HepG2 (cell line): ENCODE results near the gene SSBP4. TPM values are rescaled to one million over a fixed set of nuclear protein-coding genes. Genes with fewer than 3 reads are reported as not detected.

Experiments used
- MBD4 ChIP-seq: IDR thresholded peaks from 2 replicates; pipeline ENCODE4 v1.6.1; 2012; ENCODE audit warnings: low read length, inconsistent platforms, borderline replicate concordance
- MYNN ChIP-seq: sonication (generic); formaldehyde crosslinking; IDR thresholded peaks from 2 replicates; pipeline ENCODE4 v1.4.0; 2020; ENCODE audit warnings: mild to moderate bottlenecking, low read depth, missing genetic modification reagents
- NCOA2 ChIP-seq: sonication (generic); formaldehyde crosslinking; IDR thresholded peaks from 2 replicates; pipeline ENCODE4 v1.8.0; 2022; ENCODE audit warnings: inconsistent platforms
- SCMH1 ChIP-seq: sonication (generic); formaldehyde crosslinking; IDR thresholded peaks from 2 replicates; pipeline ENCODE4 v1.9.0; 2021; ENCODE audit warnings: missing genetic modification reagents, mild to moderate bottlenecking, borderline replicate concordance
- SMARCC2 ChIP-seq: fragments of 450-650 bp; IDR thresholded peaks from 2 replicates; pipeline ENCODE4 v1.6.1; 2017; ENCODE audit warnings: antibody characterized with exemption, mild to moderate bottlenecking
- TEAD3 ChIP-seq: optimal IDR thresholded peaks from 2 replicates; pipeline ENCODE3; 2016; ENCODE audit warnings: borderline replicate concordance
- ZFP1 ChIP-seq: IDR thresholded peaks from 2 replicates; pipeline ENCODE4 v1.6.1; 2016
- ZKSCAN1 ChIP-seq: fragments of 150-350 bp; IDR thresholded peaks from 2 replicates; pipeline ENCODE4 v1.6.1; 2014; ENCODE audit warnings: low read length
- ZMAT3 ChIP-seq: sonication (generic); formaldehyde crosslinking; conservative IDR thresholded peaks from 2 replicates; pipeline ENCODE4 v1.7.0; 2021; ENCODE audit warnings: missing genetic modification reagents
- ZNF20 ChIP-seq: sonication (generic); formaldehyde crosslinking; IDR thresholded peaks from 2 replicates; pipeline ENCODE4 v1.4.0; 2020; ENCODE audit warnings: mild to moderate bottlenecking, moderate library complexity, missing genetic modification reagents
- ZNF460 ChIP-seq: sonication (generic); formaldehyde crosslinking; IDR thresholded peaks from 2 replicates; pipeline ENCODE4 v1.5.1; 2020; ENCODE audit warnings: missing genetic modification reagents, mild to moderate bottlenecking, borderline replicate concordance
- ZNF737 ChIP-seq: sonication (generic); formaldehyde crosslinking; IDR thresholded peaks from 2 replicates; pipeline ENCODE4 v1.5.0; 2020; ENCODE audit warnings: missing genetic modification reagents, mild to moderate bottlenecking, borderline replicate concordance
- ZNF841 ChIP-seq: sonication (generic); formaldehyde crosslinking; IDR thresholded peaks from 2 replicates; pipeline ENCODE4 v1.8.1; 2023; ENCODE audit warnings: missing genetic modification reagents, borderline replicate concordance
- ZNF891 ChIP-seq: sonication (generic); formaldehyde crosslinking; IDR thresholded peaks from 2 replicates; pipeline ENCODE4 v1.5.0; 2020; ENCODE audit warnings: mild to moderate bottlenecking, missing genetic modification reagents
- ZSCAN9 ChIP-seq: IDR thresholded peaks from 2 replicates; pipeline ENCODE4 v1.6.1; 2016; ENCODE audit warnings: borderline replicate concordance
- polyA plus RNA-seq, 8 experiments: library from polyadenylated mRNA; depleted of rRNA in 3 of 8; stranded (reverse) in 7 of 8; unstranded in 1 of 8; fragments of >200 nt; fragmentation: Illumina TruSeq in 4 of 8; extraction: Trizol in 4 of 8; gene quantifications; 2 replicates each; pipeline versions ENCODE4 v1.2.1 to v1.2.3, GENCODE V29; 2011 to 2016; ENCODE audit warnings: low read depth in 4 of 8, missing spikeins in 1 of 8, mixed read lengths in 1 of 8; ENCODE audit not compliant: insufficient read depth in 1 of 8
- total RNA-seq, 5 experiments: library from RNA; depleted of rRNA; stranded (reverse); fragments of >200 nt; fragmentation: Illumina TruSeq; extraction: Trizol; gene quantifications; 2 replicates each; pipeline ENCODE4 v1.2.3, GENCODE V29; 2016; ENCODE audit warnings: low read depth in 1 of 5
- TF ChIP-seq, protein P1 (sequence below): sonication (generic); formaldehyde crosslinking; conservative IDR thresholded peaks from 2 replicates; pipeline ENCODE4 v1.4.0; 2020; ENCODE audit warnings: missing genetic modification reagents
- TF ChIP-seq, protein P2 (sequence below): sonication (generic); formaldehyde crosslinking; IDR thresholded peaks from 2 replicates; pipeline ENCODE4 v1.4.0; 2020; ENCODE audit warnings: low read depth, mild to moderate bottlenecking, missing genetic modification reagents
- TF ChIP-seq, protein P3 (sequence below): sonication (generic); formaldehyde crosslinking; IDR thresholded peaks from 2 replicates; pipeline ENCODE4 v1.4.0; 2020; ENCODE audit warnings: missing genetic modification reagents, borderline replicate concordance
- TF ChIP-seq, protein P4 (sequence below): sonication (generic); formaldehyde crosslinking; IDR thresholded peaks from 2 replicates; pipeline ENCODE4 v1.4.0; 2020; ENCODE audit warnings: mild to moderate bottlenecking, missing genetic modification reagents
- TF ChIP-seq, protein P5 (sequence below): sonication (generic); formaldehyde crosslinking; IDR thresholded peaks from 2 replicates; pipeline ENCODE4 v1.5.0; 2020; ENCODE audit warnings: mild to moderate bottlenecking, missing genetic modification reagents

SSBP4 gene
- total and polyA plus RNA-seq, 2 of the 13 experiments (the other 11 are each of a cell fraction or from before 2014, with no cell fraction given) = 20.8 to 39.5 TPM

DNA sequence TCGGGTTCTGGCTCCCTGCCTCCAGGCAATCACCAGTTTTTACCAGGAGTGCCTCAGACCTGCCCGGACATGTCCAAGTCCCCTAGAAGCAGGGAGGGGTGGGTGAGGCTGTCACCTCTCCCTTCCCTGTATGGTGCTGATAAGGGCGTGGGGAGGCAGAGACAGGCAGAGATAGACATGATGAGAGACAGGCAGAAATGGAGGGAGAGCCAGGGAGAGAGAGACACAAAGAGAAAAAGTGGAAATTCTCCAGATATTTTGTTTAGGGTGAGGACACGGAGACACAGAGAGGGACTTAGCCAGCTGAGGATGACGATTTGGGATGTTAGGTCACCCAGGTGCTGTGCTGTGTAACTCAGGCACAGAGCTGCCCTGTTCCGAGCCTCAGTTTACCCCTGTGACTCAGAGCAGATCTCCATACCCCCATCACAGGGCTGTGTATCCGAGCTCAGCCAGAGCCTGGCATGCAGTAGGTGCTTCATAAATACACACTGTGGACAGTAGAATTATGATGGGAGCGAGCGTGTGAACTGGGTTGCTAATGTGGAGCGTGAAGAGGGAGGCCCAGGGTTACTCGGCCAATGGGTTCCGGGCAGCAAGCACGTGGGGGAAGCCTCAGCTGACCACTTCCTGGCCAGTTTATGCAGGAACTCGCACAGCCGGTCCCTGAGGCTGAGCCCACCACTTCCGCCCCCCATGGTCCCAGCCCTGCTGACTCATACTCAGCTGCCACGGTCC lies 45.1 kb upstream of the SSBP4 start (continued):
- TF ChIP-seq, protein P1, sequence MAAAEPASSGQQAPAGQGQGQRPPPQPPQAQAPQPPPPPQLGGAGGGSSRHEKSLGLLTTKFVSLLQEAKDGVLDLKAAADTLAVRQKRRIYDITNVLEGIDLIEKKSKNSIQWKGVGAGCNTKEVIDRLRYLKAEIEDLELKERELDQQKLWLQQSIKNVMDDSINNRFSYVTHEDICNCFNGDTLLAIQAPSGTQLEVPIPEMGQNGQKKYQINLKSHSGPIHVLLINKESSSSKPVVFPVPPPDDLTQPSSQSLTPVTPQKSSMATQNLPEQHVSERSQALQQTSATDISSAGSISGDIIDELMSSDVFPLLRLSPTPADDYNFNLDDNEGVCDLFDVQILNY (CRISPR knock-in tag) = no peak
- TF ChIP-seq ZNF737 (CRISPR knock-in tag) (0 out of 2 replicates have a peak, but pooled peaks have one; percentile 16), ZNF891 (CRISPR knock-in tag) (no peak), ZFP1 (CRISPR knock-in tag) (peak; percentile 74; the same call in 1 of the 2 replicates), SCMH1 (no peak), ZKSCAN1 (no peak), MYNN (CRISPR knock-in tag) (no peak), SMARCC2 (no peak), ZMAT3 (peak; percentile 65; the same call in 1 of the 2 replicates), MBD4 (no peak), ZNF841 (no peak), ZNF460 (CRISPR knock-in tag) (peak; percentile 63; the same call in 1 of the 2 replicates), TEAD3 (CRISPR knock-in tag) (peak; percentile 74), ZNF20 (no peak), NCOA2 (CRISPR knock-in tag) (peak; percentile 81), ZSCAN9 (no peak)
- TF ChIP-seq, protein P2, sequence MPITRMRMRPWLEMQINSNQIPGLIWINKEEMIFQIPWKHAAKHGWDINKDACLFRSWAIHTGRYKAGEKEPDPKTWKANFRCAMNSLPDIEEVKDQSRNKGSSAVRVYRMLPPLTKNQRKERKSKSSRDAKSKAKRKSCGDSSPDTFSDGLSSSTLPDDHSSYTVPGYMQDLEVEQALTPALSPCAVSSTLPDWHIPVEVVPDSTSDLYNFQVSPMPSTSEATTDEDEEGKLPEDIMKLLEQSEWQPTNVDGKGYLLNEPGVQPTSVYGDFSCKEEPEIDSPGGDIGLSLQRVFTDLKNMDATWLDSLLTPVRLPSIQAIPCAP (CRISPR knock-in tag) = no peak
- TF ChIP-seq, protein P3, sequence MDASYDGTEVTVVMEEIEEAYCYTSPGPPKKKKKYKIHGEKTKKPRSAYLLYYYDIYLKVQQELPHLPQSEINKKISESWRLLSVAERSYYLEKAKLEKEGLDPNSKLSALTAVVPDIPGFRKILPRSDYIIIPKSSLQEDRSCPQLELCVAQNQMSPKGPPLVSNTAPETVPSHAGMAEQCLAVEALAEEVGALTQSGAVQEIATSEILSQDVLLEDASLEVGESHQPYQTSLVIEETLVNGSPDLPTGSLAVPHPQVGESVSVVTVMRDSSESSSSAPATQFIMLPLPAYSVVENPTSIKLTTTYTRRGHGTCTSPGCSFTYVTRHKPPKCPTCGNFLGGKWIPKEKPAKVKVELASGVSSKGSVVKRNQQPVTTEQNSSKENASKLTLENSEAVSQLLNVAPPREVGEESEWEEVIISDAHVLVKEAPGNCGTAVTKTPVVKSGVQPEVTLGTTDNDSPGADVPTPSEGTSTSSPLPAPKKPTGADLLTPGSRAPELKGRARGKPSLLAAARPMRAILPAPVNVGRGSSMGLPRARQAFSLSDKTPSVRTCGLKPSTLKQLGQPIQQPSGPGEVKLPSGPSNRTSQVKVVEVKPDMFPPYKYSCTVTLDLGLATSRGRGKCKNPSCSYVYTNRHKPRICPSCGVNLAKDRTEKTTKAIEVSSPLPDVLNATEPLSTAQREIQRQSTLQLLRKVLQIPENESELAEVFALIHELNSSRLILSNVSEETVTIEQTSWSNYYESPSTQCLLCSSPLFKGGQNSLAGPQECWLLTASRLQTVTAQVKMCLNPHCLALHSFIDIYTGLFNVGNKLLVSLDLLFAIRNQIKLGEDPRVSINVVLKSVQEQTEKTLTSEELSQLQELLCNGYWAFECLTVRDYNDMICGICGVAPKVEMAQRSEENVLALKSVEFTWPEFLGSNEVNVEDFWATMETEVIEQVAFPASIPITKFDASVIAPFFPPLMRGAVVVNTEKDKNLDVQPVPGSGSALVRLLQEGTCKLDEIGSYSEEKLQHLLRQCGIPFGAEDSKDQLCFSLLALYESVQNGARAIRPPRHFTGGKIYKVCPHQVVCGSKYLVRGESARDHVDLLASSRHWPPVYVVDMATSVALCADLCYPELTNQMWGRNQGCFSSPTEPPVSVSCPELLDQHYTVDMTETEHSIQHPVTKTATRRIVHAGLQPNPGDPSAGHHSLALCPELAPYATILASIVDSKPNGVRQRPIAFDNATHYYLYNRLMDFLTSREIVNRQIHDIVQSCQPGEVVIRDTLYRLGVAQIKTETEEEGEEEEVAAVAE (CRISPR knock-in tag) = no peak; the same call in 1 of the 2 replicates
- TF ChIP-seq, protein P4, sequence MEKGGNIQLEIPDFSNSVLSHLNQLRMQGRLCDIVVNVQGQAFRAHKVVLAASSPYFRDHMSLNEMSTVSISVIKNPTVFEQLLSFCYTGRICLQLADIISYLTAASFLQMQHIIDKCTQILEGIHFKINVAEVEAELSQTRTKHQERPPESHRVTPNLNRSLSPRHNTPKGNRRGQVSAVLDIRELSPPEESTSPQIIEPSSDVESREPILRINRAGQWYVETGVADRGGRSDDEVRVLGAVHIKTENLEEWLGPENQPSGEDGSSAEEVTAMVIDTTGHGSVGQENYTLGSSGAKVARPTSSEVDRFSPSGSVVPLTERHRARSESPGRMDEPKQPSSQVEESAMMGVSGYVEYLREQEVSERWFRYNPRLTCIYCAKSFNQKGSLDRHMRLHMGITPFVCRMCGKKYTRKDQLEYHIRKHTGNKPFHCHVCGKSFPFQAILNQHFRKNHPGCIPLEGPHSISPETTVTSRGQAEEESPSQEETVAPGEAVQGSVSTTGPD (CRISPR knock-in tag) = peak; percentile 80
- TF ChIP-seq, protein P5, sequence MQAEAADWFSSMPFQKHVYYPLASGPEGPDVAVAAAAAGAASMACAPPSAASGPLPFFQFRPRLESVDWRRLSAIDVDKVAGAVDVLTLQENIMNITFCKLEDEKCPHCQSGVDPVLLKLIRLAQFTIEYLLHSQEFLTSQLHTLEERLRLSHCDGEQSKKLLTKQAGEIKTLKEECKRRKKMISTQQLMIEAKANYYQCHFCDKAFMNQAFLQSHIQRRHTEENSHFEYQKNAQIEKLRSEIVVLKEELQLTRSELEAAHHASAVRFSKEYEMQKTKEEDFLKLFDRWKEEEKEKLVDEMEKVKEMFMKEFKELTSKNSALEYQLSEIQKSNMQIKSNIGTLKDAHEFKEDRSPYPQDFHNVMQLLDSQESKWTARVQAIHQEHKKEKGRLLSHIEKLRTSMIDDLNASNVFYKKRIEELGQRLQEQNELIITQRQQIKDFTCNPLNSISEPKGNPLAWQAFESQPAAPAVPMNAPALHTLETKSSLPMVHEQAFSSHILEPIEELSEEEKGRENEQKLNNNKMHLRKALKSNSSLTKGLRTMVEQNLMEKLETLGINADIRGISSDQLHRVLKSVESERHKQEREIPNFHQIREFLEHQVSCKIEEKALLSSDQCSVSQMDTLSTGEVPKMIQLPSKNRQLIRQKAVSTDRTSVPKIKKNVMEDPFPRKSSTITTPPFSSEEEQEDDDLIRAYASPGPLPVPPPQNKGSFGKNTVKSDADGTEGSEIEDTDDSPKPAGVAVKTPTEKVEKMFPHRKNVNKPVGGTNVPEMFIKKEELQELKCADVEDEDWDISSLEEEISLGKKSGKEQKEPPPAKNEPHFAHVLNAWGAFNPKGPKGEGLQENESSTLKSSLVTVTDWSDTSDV (CRISPR knock-in tag) = no peak
